H54 (cell line): ENCODE data around the gene KIF3C.
A peak's percentile ranks its signal among the peaks of the same experiment; 100 is the strongest.
"Not testable (repeated sequence)": the region's sequence is repeated elsewhere in the genome, so short reads cannot be mapped to it uniquely, and the experiment has no call there.

Experiments used
- DNase-seq: peaks from one replicate; pipeline ENCODE4 v3.0.0; 2011; ENCODE audit warnings: low spot score, mixed read lengths; ENCODE audit not compliant: insufficient read length
- FAIRE-seq: peaks from 3 replicates; lab custom pipeline; 2011; peaks lifted over from hg19 to GRCh38; lab: Jason Lieb, UNC
- POLR2A ChIP-seq: IDR thresholded peaks from 2 replicates; pipeline ENCODE4 v1.6.1; 2011; ENCODE audit warnings: low read depth, mild to moderate bottlenecking, low read length

KIF3C gene

DNA sequence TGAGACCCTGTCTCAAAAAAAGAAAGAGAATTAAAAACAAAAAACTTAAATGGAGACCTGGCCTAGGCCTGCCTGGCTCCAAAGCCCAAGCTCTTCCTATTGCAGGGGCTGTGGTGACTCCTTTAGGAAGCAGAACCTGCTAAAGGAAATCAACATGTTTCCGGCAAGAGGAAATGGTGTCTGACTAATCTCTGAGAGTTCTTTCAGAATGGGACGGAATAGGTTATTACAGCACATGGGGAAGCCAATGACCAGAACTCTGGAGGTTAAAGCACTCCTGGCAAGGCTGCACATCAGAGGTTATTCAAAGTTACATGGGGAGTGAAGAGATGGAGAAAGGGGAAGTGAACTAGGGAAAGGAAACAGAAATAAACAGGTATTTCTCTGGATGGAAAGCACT lies 21.4 kb downstream of the KIF3C start:
- FAIRE-seq (peak; percentile 91), DNase-seq (peak; percentile 47)
- no peak for TF ChIP-seq POLR2A

GRCh38 chr2:25960396-25960795 lies 21.9 kb downstream of the KIF3C start:
- FAIRE-seq (no peak), DNase-seq (no peak)
- TF ChIP-seq POLR2A: no peak

DNA sequence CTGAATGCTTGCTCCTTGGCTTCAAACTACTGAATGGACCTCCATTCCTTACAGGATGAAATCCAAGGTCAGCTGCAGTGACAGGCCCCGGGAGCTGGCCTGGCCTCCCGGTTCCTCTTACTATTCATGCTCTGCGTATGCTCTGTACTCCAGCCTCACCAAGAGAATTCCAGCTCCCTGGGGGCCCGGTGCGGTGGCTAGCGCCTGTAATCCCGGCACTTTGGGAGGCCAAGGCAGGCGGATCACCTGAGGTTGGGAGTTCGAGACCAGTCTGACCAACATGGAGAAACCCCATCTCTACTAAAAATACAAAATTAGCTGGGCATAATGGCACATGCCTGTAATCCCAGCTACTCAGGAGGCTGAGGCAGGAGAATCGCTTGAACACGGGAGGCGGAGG lies 23.7 kb downstream of the KIF3C start:
- not testable (repeated sequence) for FAIRE-seq, DNase-seq

GRCh38 chr2:25957743-25958142 lies 24.6 kb downstream of the KIF3C start:
- TF ChIP-seq POLR2A: no peak
- no peak for FAIRE-seq
- no peak for DNase-seq

- TF ChIP-seq POLR2A: no peak
- DNase-seq: no peak
Observed at GRCh38 chr2:25955869-25956535, 26.3 kb downstream of the KIF3C start.

DNA sequence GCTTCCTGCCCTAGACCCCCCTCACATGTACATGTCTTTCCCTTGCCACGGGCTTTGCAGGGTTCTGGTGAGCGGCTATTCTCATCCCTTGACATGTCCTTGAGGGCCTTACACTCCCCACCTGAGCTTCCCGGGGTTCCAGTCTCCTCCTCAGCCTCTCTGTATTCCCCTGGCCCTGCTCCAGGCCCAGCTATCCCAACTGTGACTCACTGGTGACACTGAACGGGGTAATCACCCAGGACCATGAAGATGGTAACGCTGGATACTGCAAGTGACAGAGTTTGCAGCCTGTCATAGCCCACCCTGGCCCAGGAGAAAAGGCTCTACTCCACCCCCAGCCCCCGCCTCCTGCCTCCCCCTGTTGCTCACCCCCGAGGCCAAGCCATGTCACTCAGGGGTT lies 27.3 kb downstream of the KIF3C start:
- DNase-seq (peak; percentile 52), FAIRE-seq (no peak)
- TF ChIP-seq POLR2A: no peak

More at GRCh38 chr2:25955869-25956535, 26.3 kb downstream of the KIF3C start:
- no peak for FAIRE-seq

DNA sequence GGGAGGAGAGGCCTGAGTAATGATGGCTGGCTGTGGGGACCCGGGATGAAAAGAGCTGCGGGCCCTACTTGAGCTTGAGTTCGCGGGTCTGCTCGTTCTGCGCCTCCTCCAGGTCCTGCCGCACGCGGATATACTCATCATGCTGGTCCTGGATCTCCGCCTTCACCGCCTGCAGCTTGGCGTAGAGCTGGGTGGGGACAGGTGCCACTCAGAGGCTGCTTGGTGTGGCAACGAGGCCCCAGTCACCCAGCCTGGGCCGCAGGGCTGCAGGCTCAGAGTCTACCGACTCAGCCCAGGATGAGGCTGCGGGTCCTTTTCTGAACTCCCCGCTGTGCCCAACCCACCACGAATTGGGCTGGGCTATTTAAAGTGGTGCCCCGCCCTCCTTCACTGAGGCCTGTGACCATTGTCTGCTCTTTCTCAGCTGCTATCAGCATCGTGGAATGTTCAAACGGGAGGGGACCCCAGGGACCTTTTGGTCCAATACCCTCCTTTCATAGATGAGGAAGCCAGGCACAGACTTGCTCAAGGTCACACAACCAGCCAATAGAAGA lies 28.0 kb downstream of the KIF3C start:
- TF ChIP-seq POLR2A: no peak
- DNase-seq (no peak), FAIRE-seq (no peak)

- FAIRE-seq (peak; percentile 66), DNase-seq (peak; percentile 71)
- TF ChIP-seq POLR2A: no peak
Observed at GRCh38 chr2:25951071-25951547, 31.2 kb downstream of the KIF3C start.

GRCh38 chr2:25948437-25948836 lies 33.9 kb downstream of the KIF3C start:
- FAIRE-seq: no peak
- TF ChIP-seq POLR2A: no peak
- no peak for DNase-seq

- FAIRE-seq: no peak
Observed at GRCh38 chr2:25941042-25941441, 41.3 kb downstream of the KIF3C start.

GRCh38 chr2:25939257-25939668 lies 43.0 kb downstream of the KIF3C start:
- TF ChIP-seq POLR2A: no peak
- DNase-seq (no peak), FAIRE-seq (no peak)

More at GRCh38 chr2:25941042-25941441, 41.3 kb downstream of the KIF3C start:
- no peak for TF ChIP-seq POLR2A
- no peak for DNase-seq

DNA sequence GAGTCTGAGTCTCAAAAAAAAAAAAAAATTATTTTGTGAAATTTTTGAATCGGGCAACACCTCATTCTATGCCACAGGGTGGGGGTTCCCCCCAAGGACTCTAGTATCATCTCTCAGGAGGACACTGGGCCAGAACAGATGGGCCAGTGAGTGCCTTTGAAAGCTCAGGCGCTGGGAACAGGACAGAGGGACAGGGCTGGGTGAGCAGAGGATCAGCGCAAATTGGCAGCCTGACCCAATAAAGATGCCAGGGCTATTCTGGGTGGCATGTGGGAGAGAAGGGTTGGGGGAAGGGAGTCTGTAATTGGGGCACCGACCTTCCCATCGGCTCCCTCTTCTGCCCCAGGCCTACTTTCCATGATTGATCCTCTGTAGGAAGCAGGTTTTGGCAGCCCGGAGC lies 44.0 kb downstream of the KIF3C start:
- DNase-seq: no peak
- no peak for TF ChIP-seq POLR2A
- no peak for FAIRE-seq

DNA sequence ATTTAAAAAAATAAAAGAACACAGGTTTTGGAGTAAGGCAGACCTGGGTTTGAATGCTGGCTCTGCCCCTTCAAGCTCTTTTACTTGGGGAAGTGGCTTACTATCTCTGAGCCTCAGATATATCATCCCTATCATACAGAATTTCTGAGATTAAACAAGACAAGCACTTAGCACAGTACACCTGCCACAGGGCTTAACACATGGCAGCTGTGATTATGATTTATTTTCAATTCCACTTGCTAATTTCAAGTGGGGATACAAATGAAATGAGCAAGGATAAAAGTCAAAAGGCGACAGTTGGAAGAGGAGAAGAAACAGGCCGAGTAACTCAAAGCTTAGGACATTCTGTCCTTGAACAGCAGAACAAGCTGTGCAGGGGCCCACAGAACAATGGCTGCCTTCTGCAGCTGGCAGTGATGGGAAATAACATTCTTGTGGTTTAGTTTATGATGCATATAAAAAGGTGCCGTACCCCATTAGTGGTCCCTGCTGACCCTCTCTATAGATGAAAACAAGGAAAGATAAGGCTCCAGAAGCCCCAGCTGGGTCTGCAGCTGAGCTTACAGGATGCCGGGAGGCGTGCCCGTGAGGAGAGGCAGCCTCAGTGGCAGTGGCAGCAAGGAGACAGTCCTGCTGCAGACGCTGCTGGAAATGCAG lies 45.3 kb downstream of the KIF3C start:
- DNase-seq (no peak), FAIRE-seq (no peak)
- TF ChIP-seq POLR2A: no peak

- TF ChIP-seq POLR2A: no peak
- FAIRE-seq (no peak), DNase-seq (no peak)
Observed at GRCh38 chr2:25933622-25934021, 48.7 kb downstream of the KIF3C start.
